ENCODE measurements around the gene KIFC3. TPM values are rescaled to one million over a fixed set of nuclear protein-coding genes. Genes with fewer than 3 reads are reported as not detected.

Gene KIFC3
- total and polyA plus RNA-seq, 2 of the 13 experiments (the other 11 are each of a cell fraction or from before 2014, with no cell fraction given) = 42.1 to 45.3 TPM

GRCh38 chr16:57797526-57798266 lies 4.6 kb downstream of the KIFC3 start (continued):
- TF ChIP-seq GPBP1L1 (CRISPR knock-in tag; IDR thresholded peaks at IDR 0.05) = no peak
- TF ChIP-seq ZIK1 (CRISPR knock-in tag; IDR thresholded peaks at IDR 0.05; ENCODE audit: borderline replicate concordance, low read depth) = no peak
- TF ChIP-seq PCBP2 (optimal IDR thresholded peaks at IDR 0.05; ENCODE audit: low read depth, low read length, poor library complexity, severe bottlenecking) = no peak

- no TSS peak for BruUV-seq (replicated peaks)
- FAIRE-seq (no peak), DNase-seq (ENCODE audit: low spot score) (no peak), ATAC-seq (peak; percentile 20)
- WGBS (ENCODE audit: low lambda C conversion rate) = 17% methylated on average over 10 of the region's 13 CpGs
- Histone ChIP-seq H3K4me1 (ENCODE audit: insufficient read depth, low read length) (peaks cover 69% of the 10 kb centered on the region), H3K4me2 (ENCODE audit: low read depth, low read length) (peak overlapping the region; percentile 87), H3K9ac (ENCODE audit: insufficient read depth, low read depth, low read length) (peak overlapping the region; percentile 62), H3K9me3 (ENCODE audit: low read length) (no peaks in the 10 kb centered on the region), H3K79me2 (ENCODE audit: insufficient read depth, low read length) (peaks cover 40% of the 10 kb centered on the region), H3K27me3 (ENCODE audit: control insufficient read depth in 1 of 2, insufficient read depth in 2 of 2, low read length in 2 of 2) (no peaks in the 10 kb centered on the region), H4K20me1 (ENCODE audit: insufficient read depth, low read length) (no peaks in the 10 kb centered on the region; the same call in 1 of the 2 replicates), H3K27ac (ENCODE audit: extremely low read length, insufficient read depth, low read length) (peak overlapping the region; percentile 69), H3K36me3 (replicated peaks in 1 of 2; ENCODE audit: control insufficient read depth in 1 of 2, insufficient read depth in 2 of 2, low read length in 2 of 2) (peaks cover 13 to 15% of the 10 kb centered on the region in 2 experiments; a peak in 4 of 5 replicates), H3K4me3 (replicated peaks in 1 of 3; ENCODE audit: insufficient read depth in 1 of 3, low read depth in 2 of 3, low read length in 3 of 3) (peak overlapping the region; percentile 42 to 74 (median 67)), H2AFZ (ENCODE audit: low read length) (no peak overlapping the region)
- CTCF ChIA-PET (ENCODE audit: low intra/inter-chr PET ratio, low total read pairs) = no interaction called here
- in situ Hi-C loops (cut with HindIII; ENCODE audit: extremely low pct_ligation_motif_present, low pct_unique_long_range_greater_than_20kb) (no loop called here), intact Hi-C loops (cut with micrococcal nuclease; ENCODE audit: unreplicated experiment) (loop anchor here (1.0 to 5.0 kb wide), 3 partner anchors 15 to 205 kb away; partner anchors contain the start of genes USB1 and ZNF319)
- POLR2A ChIA-PET = interaction anchor here (0.6 to 12.4 kb wide), 10 partner anchors 11 to 205 kb away, joined by 3 to 141 read pairs (median 10); partner anchors contain the start of gene USB1
- 0 out of 2 replicates have a peak, but pooled peaks have one; percentile 77 for TF ChIP-seq KIAA2018 (CRISPR knock-in tag; IDR thresholded peaks at IDR 0.05; ENCODE audit: borderline replicate concordance)
- 0 out of 2 replicates have a peak, but pooled peaks have one; percentile 6 for TF ChIP-seq STAT6 (CRISPR knock-in tag; IDR thresholded peaks at IDR 0.05; ENCODE audit: borderline replicate concordance)
- TF ChIP-seq ZBTB25 (CRISPR knock-in tag; IDR thresholded peaks at IDR 0.05) = 0 out of 2 replicates have a peak, but pooled peaks have one; percentile 2
Observed at GRCh38 chr16:57797216-57797525, 5.1 kb downstream of the KIFC3 start.

Data from HepG2 (cell line).